Occipital lobe (tissue), 2 donors: ENCODE results near the gene WRAP53. TPM values are rescaled to one million over a fixed set of nuclear protein-coding genes. Genes with fewer than 3 reads are reported as not detected.
"Not testable (repeated sequence)": the region's sequence is repeated elsewhere in the genome, so short reads cannot be mapped to it uniquely, and the experiment has no call there.

Experiments
- DNase-seq: peaks from one replicate; lab custom pipeline; 2025; lab: John Stamatoyannopoulos, UW
- total RNA-seq: library from RNA; depleted of rRNA; stranded (reverse); fragments of >200 nt; gene quantifications from one replicate; pipeline ENCODE4 v1.2.3, GENCODE V29; 2014

The WRAP53 gene
- 9.5 TPM for total RNA-seq

GRCh38 chr17:7687908-7688807 is at the start of gene WRAP53:
Gene WRAP53, plus strand, starts transcription at chr17:7688477. Its CDS starts 172 bp downstream, at chr17:7688649.
- DNase-seq: peak; percentile 97

GRCh38 chr17:7640783-7641182 is 47.5 kb upstream of the WRAP53 start:
- DNase-seq: no peak

- not testable (repeated sequence) for DNase-seq
Observed at GRCh38 chr17:7641635-7642034, 46.6 kb upstream of the WRAP53 start.

- DNase-seq: no peak
Observed at GRCh38 chr17:7644775-7645174, 43.5 kb upstream of the WRAP53 start.

- DNase-seq: no peak
Observed at GRCh38 chr17:7646457-7646856, 41.8 kb upstream of the WRAP53 start.

GRCh38 chr17:7647018-7647417 is 41.3 kb upstream of the WRAP53 start:
- DNase-seq: no peak

GRCh38 chr17:7650509-7651096 is 37.7 kb upstream of the WRAP53 start, which contains the start of gene ATP1B2:
Gene ATP1B2, plus strand, starts transcription at chr17:7650926. Its CDS starts 593 bp downstream, at chr17:7651519.
- DNase-seq: peak; percentile 47

GRCh38 chr17:7651097-7651664 is 37.1 kb upstream of the WRAP53 start:
- no peak for DNase-seq

- no peak for DNase-seq
Observed at GRCh38 chr17:7651665-7652387, 36.5 kb upstream of the WRAP53 start.

GRCh38 chr17:7652388-7653356 is 35.6 kb upstream of the WRAP53 start:
- DNase-seq: no peak

GRCh38 chr17:7654832-7655540 is 33.3 kb upstream of the WRAP53 start:
- DNase-seq: no peak

GRCh38 chr17:7655541-7655840 is 32.8 kb upstream of the WRAP53 start:
- DNase-seq: no peak

- no peak for DNase-seq
Observed at GRCh38 chr17:7656958-7657609, 31.2 kb upstream of the WRAP53 start.

GRCh38 chr17:7667656-7668406 is 20.4 kb upstream of the WRAP53 start:
- DNase-seq: no peak

GRCh38 chr17:7668482-7668881 is 19.8 kb upstream of the WRAP53 start:
- no peak for DNase-seq

GRCh38 chr17:7673239-7673638 is 15.0 kb upstream of the WRAP53 start:
- no peak for DNase-seq

- DNase-seq: no peak
Observed at GRCh38 chr17:7674934-7675333, 13.3 kb upstream of the WRAP53 start.

- no peak for DNase-seq
Observed at GRCh38 chr17:7676533-7676932, 11.7 kb upstream of the WRAP53 start.
